ENCODE data around the gene SRP72. TPM values are rescaled to one million over a fixed set of nuclear protein-coding genes. Genes with fewer than 3 reads are reported as not detected.

The SRP72 gene
- total RNA-seq, 1 experiment from 2014 or later: 138 TPM

DNA sequence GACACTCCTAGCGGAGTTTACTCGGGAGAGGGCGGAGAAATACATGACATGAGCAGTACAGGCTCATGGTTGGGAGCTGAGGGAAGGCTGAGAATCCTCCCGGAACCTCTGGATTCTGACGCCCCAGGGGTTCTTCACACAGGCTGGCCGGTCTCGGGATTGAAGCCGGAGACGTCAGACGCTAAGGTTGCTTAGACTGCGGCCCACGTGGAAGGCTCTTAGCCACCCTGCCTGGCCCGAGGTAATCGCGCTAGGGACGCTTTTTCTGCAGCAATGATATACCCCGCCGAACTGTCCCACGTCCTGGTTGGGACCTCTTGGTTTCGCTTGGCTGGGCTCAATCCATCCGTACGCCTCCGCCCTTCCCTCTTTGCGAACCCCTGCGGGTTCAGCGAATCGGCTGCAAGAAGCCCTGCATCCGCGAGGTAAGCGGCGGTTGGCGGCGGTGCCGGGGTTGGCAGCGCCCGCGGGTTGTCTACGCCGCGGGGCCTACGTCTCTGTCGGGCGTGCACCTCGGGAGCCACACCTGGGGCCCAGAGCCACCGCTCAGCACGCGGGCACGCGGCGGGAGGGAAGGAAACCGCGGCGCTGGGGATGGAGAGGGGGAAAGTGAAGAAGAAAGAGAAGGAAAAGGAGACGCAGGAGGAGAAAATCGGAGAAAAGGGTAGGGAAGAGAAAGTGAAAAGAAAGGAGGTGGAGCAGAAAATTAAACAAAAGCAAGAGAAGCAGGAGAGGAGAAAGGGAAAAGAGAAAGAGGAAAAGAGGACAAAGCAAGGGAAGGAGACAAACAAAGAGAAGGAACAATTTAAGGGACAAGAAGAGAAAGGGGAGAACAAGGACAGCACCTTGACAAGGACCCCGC, 38.1 kb downstream of the SRP72 start, which contains the start of gene ARL9 (continued):
- TF ChIP-seq, protein P1, sequence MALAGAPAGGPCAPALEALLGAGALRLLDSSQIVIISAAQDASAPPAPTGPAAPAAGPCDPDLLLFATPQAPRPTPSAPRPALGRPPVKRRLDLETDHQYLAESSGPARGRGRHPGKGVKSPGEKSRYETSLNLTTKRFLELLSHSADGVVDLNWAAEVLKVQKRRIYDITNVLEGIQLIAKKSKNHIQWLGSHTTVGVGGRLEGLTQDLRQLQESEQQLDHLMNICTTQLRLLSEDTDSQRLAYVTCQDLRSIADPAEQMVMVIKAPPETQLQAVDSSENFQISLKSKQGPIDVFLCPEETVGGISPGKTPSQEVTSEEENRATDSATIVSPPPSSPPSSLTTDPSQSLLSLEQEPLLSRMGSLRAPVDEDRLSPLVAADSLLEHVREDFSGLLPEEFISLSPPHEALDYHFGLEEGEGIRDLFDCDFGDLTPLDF (CRISPR knock-in tag; IDR thresholded peaks at IDR 0.05): no peak
- TF ChIP-seq EMX1 (CRISPR knock-in tag; IDR thresholded peaks at IDR 0.05) (no peak), TP53 (CRISPR knock-in tag; IDR thresholded peaks at IDR 0.05) (no peak; the same call in 1 of the 2 replicates), ZBTB21 (CRISPR knock-in tag; IDR thresholded peaks at IDR 0.05; ENCODE audit: borderline replicate concordance) (no peak), FOXJ3 (CRISPR knock-in tag; IDR thresholded peaks at IDR 0.05; ENCODE audit: borderline replicate concordance) (no peak), E2F4 (CRISPR knock-in tag; IDR thresholded peaks at IDR 0.05; ENCODE audit: borderline replicate concordance, low read depth) (no peak), GABPB1 (CRISPR knock-in tag; IDR thresholded peaks at IDR 0.05) (no peak), ZNF121 (CRISPR knock-in tag; IDR thresholded peaks at IDR 0.05) (no peak), SMAD3 (CRISPR knock-in tag; IDR thresholded peaks at IDR 0.05; ENCODE audit: borderline replicate concordance) (no peak), IRF1 (CRISPR knock-in tag; IDR thresholded peaks at IDR 0.05) (no peak), SP1 (CRISPR knock-in tag; conservative IDR thresholded peaks at IDR 0.05) (no peak; the same call in 1 of the 2 replicates), CDX4 (CRISPR knock-in tag; IDR thresholded peaks at IDR 0.05; ENCODE audit: borderline replicate concordance) (no peak), ARID4B (CRISPR knock-in tag; IDR thresholded peaks at IDR 0.05; ENCODE audit: borderline replicate concordance) (0 out of 2 replicates have a peak, but pooled peaks have one; percentile 66), NFATC4 (CRISPR knock-in tag; IDR thresholded peaks at IDR 0.05) (no peak), NR1H2 (CRISPR knock-in tag; IDR thresholded peaks at IDR 0.05) (no peak), ZNF232 (CRISPR knock-in tag; IDR thresholded peaks at IDR 0.05) (peak; percentile 55; the same call in 1 of the 2 replicates), JUN (CRISPR knock-in tag; IDR thresholded peaks at IDR 0.05) (no peak), ZNF396 (CRISPR knock-in tag; IDR thresholded peaks at IDR 0.05; ENCODE audit: borderline replicate concordance) (no peak), ZSCAN18 (CRISPR knock-in tag; IDR thresholded peaks at IDR 0.05) (no peak), TCF7 (CRISPR knock-in tag; IDR thresholded peaks at IDR 0.05; ENCODE audit: low read depth) (no peak), CTCF (IDR thresholded peaks at IDR 0.05) (no peak), ZNF219 (CRISPR knock-in tag; IDR thresholded peaks at IDR 0.05; ENCODE audit: borderline replicate concordance) (no peak), ATF1 (CRISPR knock-in tag; IDR thresholded peaks at IDR 0.05) (no peak)
- TF ChIP-seq, protein P2, sequence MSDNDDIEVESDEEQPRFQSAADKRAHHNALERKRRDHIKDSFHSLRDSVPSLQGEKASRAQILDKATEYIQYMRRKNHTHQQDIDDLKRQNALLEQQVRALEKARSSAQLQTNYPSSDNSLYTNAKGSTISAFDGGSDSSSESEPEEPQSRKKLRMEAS (CRISPR knock-in tag; IDR thresholded peaks at IDR 0.05): peak; percentile 59; the same call in 1 of the 2 replicates
- TF ChIP-seq, protein P3, sequence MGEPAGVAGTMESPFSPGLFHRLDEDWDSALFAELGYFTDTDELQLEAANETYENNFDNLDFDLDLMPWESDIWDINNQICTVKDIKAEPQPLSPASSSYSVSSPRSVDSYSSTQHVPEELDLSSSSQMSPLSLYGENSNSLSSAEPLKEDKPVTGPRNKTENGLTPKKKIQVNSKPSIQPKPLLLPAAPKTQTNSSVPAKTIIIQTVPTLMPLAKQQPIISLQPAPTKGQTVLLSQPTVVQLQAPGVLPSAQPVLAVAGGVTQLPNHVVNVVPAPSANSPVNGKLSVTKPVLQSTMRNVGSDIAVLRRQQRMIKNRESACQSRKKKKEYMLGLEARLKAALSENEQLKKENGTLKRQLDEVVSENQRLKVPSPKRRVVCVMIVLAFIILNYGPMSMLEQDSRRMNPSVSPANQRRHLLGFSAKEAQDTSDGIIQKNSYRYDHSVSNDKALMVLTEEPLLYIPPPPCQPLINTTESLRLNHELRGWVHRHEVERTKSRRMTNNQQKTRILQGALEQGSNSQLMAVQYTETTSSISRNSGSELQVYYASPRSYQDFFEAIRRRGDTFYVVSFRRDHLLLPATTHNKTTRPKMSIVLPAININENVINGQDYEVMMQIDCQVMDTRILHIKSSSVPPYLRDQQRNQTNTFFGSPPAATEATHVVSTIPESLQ (CRISPR knock-in tag; IDR thresholded peaks at IDR 0.05): no peak

All from WTC11 (cell line).